Choroid plexus epithelial cell (primary cell): ENCODE measurements around the gene ABTB2.

ENCODE experiments used
- DNase-seq: peaks from one replicate; pipeline ENCODE4 v3.0.0-alpha.2; 2010; ENCODE audit warnings: low read depth
- H3K4me3 ChIP-seq: 2 replicates; pipeline ENCODE4 v1.5.1; 2011; ENCODE audit warnings: low read depth, mild to moderate bottlenecking, control low read depth, low read length, moderate library complexity
- CTCF ChIP-seq: conservative IDR thresholded peaks from 2 replicates; pipeline ENCODE4 v1.5.1; 2011; ENCODE audit warnings: low read depth, mild to moderate bottlenecking, control low read depth, inconsistent platforms, low read length, moderate library complexity

The ABTB2 gene

GRCh38 chr11:34205326-34206035 is 152.3 kb downstream of the ABTB2 start:
- no peak overlapping the region for H3K4me3 ChIP-seq
- no peak for TF ChIP-seq CTCF
- DNase-seq, result peak; percentile 26

- H3K4me3 ChIP-seq, result no peak overlapping the region
- no peak for TF ChIP-seq CTCF
- no peak for DNase-seq
Measured at GRCh38 chr11:34204396-34205279, 153.2 kb downstream of the ABTB2 start.

GRCh38 chr11:34203377-34203871 is 154.4 kb downstream of the ABTB2 start:
- DNase-seq, result no peak

GRCh38 chr11:34201129-34201528 is 156.7 kb downstream of the ABTB2 start:
- no peak for DNase-seq
- H3K4me3 ChIP-seq, result no peak overlapping the region
- TF ChIP-seq CTCF, result no peak

More at GRCh38 chr11:34203377-34203871, 154.4 kb downstream of the ABTB2 start:
- no peak for TF ChIP-seq CTCF
- H3K4me3 ChIP-seq, result no peak overlapping the region

- TF ChIP-seq CTCF, result no peak
- no peak overlapping the region for H3K4me3 ChIP-seq
Measured at GRCh38 chr11:34199525-34199924, 158.3 kb downstream of the ABTB2 start.

GRCh38 chr11:34198523-34198922 is 159.3 kb downstream of the ABTB2 start:
- DNase-seq, result no peak
- H3K4me3 ChIP-seq, result no peak overlapping the region
- no peak for TF ChIP-seq CTCF

More at GRCh38 chr11:34199525-34199924, 158.3 kb downstream of the ABTB2 start:
- DNase-seq, result no peak
